K562 (cell line): ENCODE results near the gene LRIF1. TPM values are rescaled to one million over a fixed set of nuclear protein-coding genes. Genes with fewer than 3 reads are reported as not detected.

Experiments used
- CHD1 ChIP-seq: fragments of 200-600 bp; sonication (generic); IDR thresholded peaks from one replicate; pipeline ENCODE4 v1.6.1; 2012; ENCODE audit warnings: mild to moderate bottlenecking, moderate library complexity, low read length, inconsistent platforms
- MTA3 ChIP-seq: fragments of 450-650 bp; formaldehyde crosslinking; IDR thresholded peaks from 2 replicates; pipeline ENCODE4 v1.6.1; 2017; ENCODE audit warnings: mild to moderate bottlenecking, borderline replicate concordance
- NR2F6 ChIP-seq: fragments of 450-650 bp; formaldehyde crosslinking; IDR thresholded peaks from 2 replicates; pipeline ENCODE4 v1.4.0; 2020; ENCODE audit warnings: mild to moderate bottlenecking
- RNF2 ChIP-seq: sonication (generic); IDR thresholded peaks from 2 replicates; pipeline ENCODE4 v1.6.1; 2016
- SMAD4 ChIP-seq: fragments of 250-450 bp; sonication (Bioruptor Pico); conservative IDR thresholded peaks from 2 replicates; pipeline ENCODE4 v1.8.0; 2021; ENCODE audit warnings: inconsistent platforms, mild to moderate bottlenecking, moderate library complexity
- SREBF1 ChIP-seq: fragments of 150-350 bp; IDR thresholded peaks from 2 replicates; pipeline ENCODE4 v1.6.1; 2014; ENCODE audit warnings: antibody characterized with exemption, low read depth, low read length, borderline replicate concordance
- STAG1 ChIP-seq: sonication (generic); formaldehyde crosslinking; IDR thresholded peaks from 2 replicates; pipeline ENCODE4 v1.5.0; 2020; ENCODE audit warnings: missing genetic modification reagents, borderline replicate concordance
- TCF7L2 ChIP-seq: fragments of 150-350 bp; IDR thresholded peaks from 2 replicates; pipeline ENCODE4 v1.6.1; 2016; ENCODE audit warnings: low read depth, mild to moderate bottlenecking, low read length, moderate library complexity
- WHSC1 ChIP-seq: IDR thresholded peaks from one replicate; pipeline ENCODE4 v1.6.1; 2012; ENCODE audit warnings: low read length, control low read depth, inconsistent platforms
- ZNF146 ChIP-seq: IDR thresholded peaks from one replicate; pipeline ENCODE4 v1.6.1; 2018; ENCODE audit warnings: missing compliant biosample characterization; ENCODE audit not compliant: unreplicated experiment
- ZNF24 ChIP-seq: fragments of 450-650 bp; IDR thresholded peaks from 2 replicates; pipeline ENCODE4 v1.6.1; 2016
- polyA plus RNA-seq, 8 experiments: library from polyadenylated mRNA; depleted of rRNA in 4 of 8; stranded (reverse) in 5 of 8; unstranded in 3 of 8; fragments of >200 nt; fragmentation: Nextera tagmentation in 2 of 8; fragmentation: Illumina TruSeq in 1 of 8; extraction: Ambion mirVana in 2 of 8; extraction: Trizol in 1 of 8; gene quantifications; 2 replicates each; pipeline versions ENCODE4 v1.2.1 to v1.2.3, GENCODE V29; 2011 to 2014; ENCODE audit warnings: inconsistent platforms in 1 of 8, missing spikeins in 1 of 8
- total RNA-seq, 7 experiments: library from RNA; depleted of rRNA in 6 of 7; stranded (reverse); fragments of >200 nt in 6 of 7; fragmentation: Illumina TruSeq in 2 of 7; extraction: Trizol in 2 of 7; gene quantifications; 2 replicates each; pipeline versions ENCODE4 v1.2.1 to v1.2.3, GENCODE V29; 2011 to 2021; ENCODE audit warnings: low replicate concordance in 1 of 7
- TF ChIP-seq, protein P1 (sequence below): sonication (generic); formaldehyde crosslinking; IDR thresholded peaks from 2 replicates; pipeline ENCODE4 v1.8.0; 2022; ENCODE audit warnings: missing genetic modification reagents, mild to moderate bottlenecking, borderline replicate concordance
- TF ChIP-seq, protein P2 (sequence below): fragments of 450-650 bp; formaldehyde crosslinking; IDR thresholded peaks from 2 replicates; pipeline ENCODE4 v1.4.0; 2022; ENCODE audit warnings: missing genetic modification characterization
- TF ChIP-seq, protein P3 (sequence below): fragments of 450-650 bp; formaldehyde crosslinking; IDR thresholded peaks from 2 replicates; pipeline ENCODE4 v1.4.0; 2020; ENCODE audit warnings: mild to moderate bottlenecking, mixed read lengths
- TF ChIP-seq, protein P4 (sequence below): fragments of 250-450 bp; sonication (Bioruptor Pico); IDR thresholded peaks from 2 replicates; pipeline ENCODE4 v1.5.0; 2021
- TF ChIP-seq, protein P5 (sequence below), 2 experiments: fragments of 450-650 bp; IDR thresholded peaks; 2 replicates each; pipeline ENCODE4 v1.6.1; 2016
- TF ChIP-seq, protein P6 (sequence below): IDR thresholded peaks from 2 replicates; pipeline ENCODE4 v1.6.1; 2011; ENCODE audit not compliant: insufficient read length; ENCODE audit errors: extremely low read depth

Gene LRIF1
- total and polyA plus RNA-seq, 9 of the 15 experiments (the other 6 are each of a cell fraction or from before 2014, with no cell fraction given), result 35.6 to 88.8 (median 74.1) TPM

DNA sequence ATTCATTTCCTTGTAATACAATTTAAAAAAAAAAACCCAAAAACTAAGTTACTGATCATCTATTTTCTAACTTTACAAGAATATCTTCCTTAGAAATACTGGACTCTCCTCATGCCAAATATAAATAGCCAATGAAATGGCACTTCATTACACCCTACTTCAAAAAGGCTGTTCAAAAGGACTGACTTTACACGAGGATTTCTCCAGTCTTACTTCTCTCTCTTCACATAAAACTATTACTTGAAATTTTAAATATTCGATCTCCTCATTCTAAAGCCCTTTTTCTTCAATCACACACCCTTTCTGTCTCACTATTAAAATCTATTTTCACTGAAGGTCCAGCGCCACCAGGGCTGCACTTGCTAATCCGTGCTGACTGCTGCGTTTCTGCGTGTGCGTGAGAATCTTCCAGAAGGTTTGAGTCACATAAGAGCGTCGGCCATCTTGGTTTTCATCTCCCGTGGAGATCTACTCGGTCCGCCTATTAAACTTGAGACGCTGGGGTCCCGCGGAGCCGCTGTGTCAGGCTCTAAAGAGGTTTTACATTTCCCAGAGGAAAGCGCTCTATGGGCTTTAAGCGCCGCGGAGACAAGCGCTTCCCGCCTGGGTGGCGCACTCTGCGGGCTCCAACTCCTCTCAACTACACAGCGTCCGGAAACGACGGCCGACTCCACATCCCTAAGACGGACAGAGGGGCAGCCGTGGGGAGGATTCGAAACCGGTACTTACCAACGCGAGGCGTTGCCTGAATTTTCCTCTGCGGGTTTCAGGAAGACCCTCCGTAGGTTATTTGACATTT is 631 bp downstream of the LRIF1 start (continued):
- TF ChIP-seq, protein P1, sequence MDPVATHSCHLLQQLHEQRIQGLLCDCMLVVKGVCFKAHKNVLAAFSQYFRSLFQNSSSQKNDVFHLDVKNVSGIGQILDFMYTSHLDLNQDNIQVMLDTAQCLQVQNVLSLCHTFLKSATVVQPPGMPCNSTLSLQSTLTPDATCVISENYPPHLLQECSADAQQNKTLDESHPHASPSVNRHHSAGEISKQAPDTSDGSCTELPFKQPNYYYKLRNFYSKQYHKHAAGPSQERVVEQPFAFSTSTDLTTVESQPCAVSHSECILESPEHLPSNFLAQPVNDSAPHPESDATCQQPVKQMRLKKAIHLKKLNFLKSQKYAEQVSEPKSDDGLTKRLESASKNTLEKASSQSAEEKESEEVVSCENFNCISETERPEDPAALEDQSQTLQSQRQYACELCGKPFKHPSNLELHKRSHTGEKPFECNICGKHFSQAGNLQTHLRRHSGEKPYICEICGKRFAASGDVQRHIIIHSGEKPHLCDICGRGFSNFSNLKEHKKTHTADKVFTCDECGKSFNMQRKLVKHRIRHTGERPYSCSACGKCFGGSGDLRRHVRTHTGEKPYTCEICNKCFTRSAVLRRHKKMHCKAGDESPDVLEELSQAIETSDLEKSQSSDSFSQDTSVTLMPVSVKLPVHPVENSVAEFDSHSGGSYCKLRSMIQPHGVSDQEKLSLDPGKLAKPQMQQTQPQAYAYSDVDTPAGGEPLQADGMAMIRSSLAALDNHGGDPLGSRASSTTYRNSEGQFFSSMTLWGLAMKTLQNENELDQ, result no peak
- TF ChIP-seq CHD1 (no peak), RNF2 (no peak; the same call in 1 of the 2 replicates), STAG1 (CRISPR knock-in tag) (no peak), ZNF146 (CRISPR knock-in tag) (no peak), WHSC1 (no peak), SMAD4 (CRISPR knock-in tag) (0 out of 2 replicates have a peak, but pooled peaks have one; percentile 15), NR2F6 (CRISPR knock-in tag) (0 out of 2 replicates have a peak, but pooled peaks have one; percentile 28), ZNF24 (peak; percentile 28; the same call in 1 of the 2 replicates), MTA3 (no peak), TCF7L2 (no peak), SREBF1 (no peak)
- TF ChIP-seq, protein P2, sequence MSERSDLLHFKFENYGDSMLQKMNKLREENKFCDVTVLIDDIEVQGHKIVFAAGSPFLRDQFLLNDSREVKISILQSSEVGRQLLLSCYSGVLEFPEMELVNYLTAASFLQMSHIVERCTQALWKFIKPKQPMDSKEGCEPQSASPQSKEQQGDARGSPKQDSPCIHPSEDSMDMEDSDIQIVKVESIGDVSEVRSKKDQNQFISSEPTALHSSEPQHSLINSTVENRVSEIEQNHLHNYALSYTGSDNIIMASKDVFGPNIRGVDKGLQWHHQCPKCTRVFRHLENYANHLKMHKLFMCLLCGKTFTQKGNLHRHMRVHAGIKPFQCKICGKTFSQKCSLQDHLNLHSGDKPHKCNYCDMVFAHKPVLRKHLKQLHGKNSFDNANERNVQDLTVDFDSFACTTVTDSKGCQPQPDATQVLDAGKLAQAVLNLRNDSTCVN (CRISPR knock-in tag), result peak; percentile 47; the same call in 1 of the 2 replicates
- TF ChIP-seq, protein P3, sequence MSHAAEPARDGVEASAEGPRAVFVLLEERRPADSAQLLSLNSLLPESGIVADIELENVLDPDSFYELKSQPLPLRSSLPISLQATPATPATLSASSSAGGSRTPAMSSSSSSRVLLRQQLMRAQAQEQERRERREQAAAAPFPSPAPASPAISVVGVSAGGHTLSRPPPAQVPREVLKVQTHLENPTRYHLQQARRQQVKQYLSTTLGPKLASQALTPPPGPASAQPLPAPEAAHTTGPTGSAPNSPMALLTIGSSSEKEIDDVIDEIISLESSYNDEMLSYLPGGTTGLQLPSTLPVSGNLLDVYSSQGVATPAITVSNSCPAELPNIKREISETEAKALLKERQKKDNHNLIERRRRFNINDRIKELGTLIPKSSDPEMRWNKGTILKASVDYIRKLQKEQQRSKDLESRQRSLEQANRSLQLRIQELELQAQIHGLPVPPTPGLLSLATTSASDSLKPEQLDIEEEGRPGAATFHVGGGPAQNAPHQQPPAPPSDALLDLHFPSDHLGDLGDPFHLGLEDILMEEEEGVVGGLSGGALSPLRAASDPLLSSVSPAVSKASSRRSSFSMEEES (CRISPR knock-in tag), result 0 out of 2 replicates have a peak, but pooled peaks have one; percentile 3
- TF ChIP-seq, protein P4, sequence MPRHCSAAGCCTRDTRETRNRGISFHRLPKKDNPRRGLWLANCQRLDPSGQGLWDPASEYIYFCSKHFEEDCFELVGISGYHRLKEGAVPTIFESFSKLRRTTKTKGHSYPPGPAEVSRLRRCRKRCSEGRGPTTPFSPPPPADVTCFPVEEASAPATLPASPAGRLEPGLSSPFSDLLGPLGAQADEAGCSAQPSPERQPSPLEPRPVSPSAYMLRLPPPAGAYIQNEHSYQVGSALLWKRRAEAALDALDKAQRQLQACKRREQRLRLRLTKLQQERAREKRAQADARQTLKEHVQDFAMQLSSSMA (CRISPR knock-in tag), result peak; percentile 37; the same call in 1 of the 2 replicates
- TF ChIP-seq, protein P5, sequence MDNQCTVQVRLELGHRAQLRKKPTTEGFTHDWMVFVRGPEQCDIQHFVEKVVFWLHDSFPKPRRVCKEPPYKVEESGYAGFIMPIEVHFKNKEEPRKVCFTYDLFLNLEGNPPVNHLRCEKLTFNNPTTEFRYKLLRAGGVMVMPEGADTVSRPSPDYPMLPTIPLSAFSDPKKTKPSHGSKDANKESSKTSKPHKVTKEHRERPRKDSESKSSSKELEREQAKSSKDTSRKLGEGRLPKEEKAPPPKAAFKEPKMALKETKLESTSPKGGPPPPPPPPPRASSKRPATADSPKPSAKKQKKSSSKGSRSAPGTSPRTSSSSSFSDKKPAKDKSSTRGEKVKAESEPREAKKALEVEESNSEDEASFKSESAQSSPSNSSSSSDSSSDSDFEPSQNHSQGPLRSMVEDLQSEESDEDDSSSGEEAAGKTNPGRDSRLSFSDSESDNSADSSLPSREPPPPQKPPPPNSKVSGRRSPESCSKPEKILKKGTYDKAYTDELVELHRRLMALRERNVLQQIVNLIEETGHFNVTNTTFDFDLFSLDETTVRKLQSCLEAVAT (IDR thresholded peaks at IDR 0.05), result peak; percentile 46 to 83; a peak in 3 of 4 replicates
- TF ChIP-seq, protein P6, sequence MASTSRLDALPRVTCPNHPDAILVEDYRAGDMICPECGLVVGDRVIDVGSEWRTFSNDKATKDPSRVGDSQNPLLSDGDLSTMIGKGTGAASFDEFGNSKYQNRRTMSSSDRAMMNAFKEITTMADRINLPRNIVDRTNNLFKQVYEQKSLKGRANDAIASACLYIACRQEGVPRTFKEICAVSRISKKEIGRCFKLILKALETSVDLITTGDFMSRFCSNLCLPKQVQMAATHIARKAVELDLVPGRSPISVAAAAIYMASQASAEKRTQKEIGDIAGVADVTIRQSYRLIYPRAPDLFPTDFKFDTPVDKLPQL, result no peak
